ENCODE data around the gene FBXW8.

The FBXW8 gene

DNA sequence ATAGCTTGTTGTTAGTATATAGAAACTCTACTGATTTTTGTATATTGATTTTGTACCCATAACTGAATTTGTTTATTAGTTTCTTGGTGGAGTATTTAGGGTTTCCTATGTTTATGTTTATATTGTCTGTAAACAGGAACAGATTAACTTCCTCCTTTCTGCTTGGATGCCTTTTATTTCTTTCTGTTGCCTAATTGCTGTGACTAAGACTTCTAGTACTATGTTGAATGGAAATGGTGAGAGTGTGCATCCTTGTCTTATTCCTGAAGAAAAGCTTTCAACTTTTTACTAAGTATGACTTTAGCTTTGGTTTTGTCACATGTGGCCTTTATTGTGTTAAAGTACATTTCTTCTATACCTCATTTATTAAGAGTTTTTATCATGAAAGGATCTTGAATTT is 20.9 kb downstream of the FBXW8 start:
- Histone ChIP-seq H3K4me1 (ENCODE audit: control insufficient read depth, insufficient read depth, low read length) (peaks cover 4% of the 10 kb centered on the region), H3K4me3 (ENCODE audit: low read length) (no peak overlapping the region), H3K9me3 (ENCODE audit: control insufficient read depth, low read length) (no peaks in the 10 kb centered on the region)

DNA sequence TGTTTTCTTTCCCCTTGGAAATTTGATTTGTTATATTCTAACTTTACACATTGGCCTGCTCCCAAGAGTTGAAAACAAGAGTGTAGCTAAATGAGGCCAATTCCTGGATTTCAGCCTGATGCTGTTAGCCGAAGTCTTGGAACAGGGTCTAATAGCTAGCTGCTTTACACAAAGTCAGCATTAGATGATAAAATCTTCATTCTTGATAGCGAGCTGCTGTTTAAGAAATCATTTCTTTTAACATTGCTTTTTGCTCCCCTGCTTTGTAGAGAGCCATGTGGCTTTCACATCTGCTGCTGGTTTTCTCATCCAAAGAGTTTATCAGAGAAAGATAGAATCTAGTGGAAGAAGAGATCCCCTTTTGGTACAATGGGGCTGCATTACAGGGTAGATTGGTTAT is 22.3 kb downstream of the FBXW8 start:
- no peaks in the 10 kb centered on the region for H3K36me3 ChIP-seq (ENCODE audit: control insufficient read depth, insufficient read depth, low read length)
- H3K9ac ChIP-seq (ENCODE audit: low read length) = no peak overlapping the region
- H3K4me1 ChIP-seq (ENCODE audit: control insufficient read depth, insufficient read depth, low read length) = peaks cover 4% of the 10 kb centered on the region
- H3K9me3 ChIP-seq (ENCODE audit: control insufficient read depth, low read length) = no peaks in the 10 kb centered on the region
- no peaks in the 10 kb centered on the region for H3K27me3 ChIP-seq (ENCODE audit: control insufficient read depth, insufficient read depth, low read length)
- no peak overlapping the region for H3K4me3 ChIP-seq (ENCODE audit: low read length)

More for the DNA sequence above, 20.9 kb downstream of the FBXW8 start:
- Histone ChIP-seq H3K27me3 (ENCODE audit: control insufficient read depth, insufficient read depth, low read length) (no peaks in the 10 kb centered on the region), H3K9ac (ENCODE audit: low read length) (no peak overlapping the region), H3K36me3 (ENCODE audit: control insufficient read depth, insufficient read depth, low read length) (no peaks in the 10 kb centered on the region)

DNA sequence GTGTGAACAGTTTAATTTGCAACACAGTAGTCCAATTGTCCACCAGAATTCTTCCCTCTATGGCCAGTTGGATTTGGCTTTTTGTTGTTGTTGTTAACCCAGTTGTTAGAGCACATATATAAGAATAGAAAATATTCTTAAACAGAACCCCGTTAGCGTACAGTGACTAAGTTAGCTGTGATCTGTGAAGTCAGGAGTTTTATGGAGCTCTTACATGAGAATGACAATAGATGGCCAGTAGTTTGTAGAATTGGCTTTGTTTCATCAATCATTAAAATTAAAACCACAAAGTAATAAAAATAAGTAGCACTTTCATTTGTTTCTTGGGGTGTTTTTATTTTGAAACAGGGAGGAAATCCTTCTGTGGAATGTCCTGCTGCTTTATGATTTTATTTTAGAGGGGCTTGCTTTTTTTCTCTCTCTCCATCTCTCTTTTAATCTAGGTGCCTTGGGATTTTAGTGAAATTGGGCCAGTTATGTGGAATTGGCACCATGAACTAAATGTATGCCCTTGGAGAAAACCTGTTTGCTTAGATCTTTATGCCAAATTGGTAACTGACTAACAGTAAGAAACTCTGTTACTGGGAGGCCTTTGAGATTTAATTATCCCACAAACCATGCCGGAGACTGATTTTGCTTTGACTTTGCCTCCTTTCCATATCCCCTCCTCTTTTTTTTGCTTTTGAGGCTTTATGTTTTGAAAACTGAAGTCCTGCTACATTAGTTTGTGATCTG is 22.9 kb downstream of the FBXW8 start:
- H3K4me3 ChIP-seq (ENCODE audit: low read length) = no peak overlapping the region
- H3K36me3 ChIP-seq (ENCODE audit: control insufficient read depth, insufficient read depth, low read length) = no peaks in the 10 kb centered on the region
- no peak overlapping the region for H3K9ac ChIP-seq (ENCODE audit: low read length)
- H3K9me3 ChIP-seq (ENCODE audit: control insufficient read depth, low read length) = no peaks in the 10 kb centered on the region
- H3K4me1 ChIP-seq (ENCODE audit: control insufficient read depth, insufficient read depth, low read length) = peaks cover 4% of the 10 kb centered on the region
- no peaks in the 10 kb centered on the region for H3K27me3 ChIP-seq (ENCODE audit: control insufficient read depth, insufficient read depth, low read length)

DNA sequence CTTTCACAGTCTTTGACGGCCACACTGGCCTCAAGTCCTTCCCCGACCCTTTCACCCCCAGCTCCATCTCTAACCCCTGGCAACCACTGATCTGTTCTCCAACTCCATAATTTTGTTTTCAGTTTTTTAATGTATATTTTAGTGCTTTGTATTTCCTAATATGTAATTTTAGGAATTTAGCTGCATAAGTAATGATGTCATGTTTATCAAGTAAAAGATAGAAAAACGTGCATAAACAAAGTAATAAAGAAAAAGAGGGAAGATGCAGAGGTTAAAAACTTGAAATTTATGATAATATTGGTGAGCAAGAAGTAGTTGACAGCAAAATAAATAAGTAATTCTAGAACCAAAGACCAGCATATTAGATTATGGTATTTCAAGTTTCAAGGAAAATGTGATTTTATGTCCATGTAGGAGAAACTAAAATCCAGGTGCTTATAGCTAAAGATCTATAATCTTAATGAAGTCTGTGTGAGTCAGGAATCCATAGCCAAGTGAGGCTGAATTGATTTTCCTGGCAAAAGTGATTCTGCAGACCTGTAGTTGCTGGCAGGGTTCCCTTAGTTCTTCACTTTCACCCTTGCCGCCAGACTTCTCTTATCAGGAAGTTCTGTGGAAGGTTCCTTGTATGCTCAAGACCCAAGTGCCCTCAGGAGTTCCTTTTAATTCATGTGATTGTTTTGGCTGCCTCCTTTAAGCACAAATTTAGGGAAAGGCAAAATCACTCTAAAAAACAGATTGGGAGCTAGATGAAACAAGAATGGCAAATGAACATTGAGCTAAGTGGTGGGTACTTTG is 24.4 kb downstream of the FBXW8 start:
- no peaks in the 10 kb centered on the region for H3K9me3 ChIP-seq (ENCODE audit: control insufficient read depth, low read length)
- no peaks in the 10 kb centered on the region for H3K36me3 ChIP-seq (ENCODE audit: control insufficient read depth, insufficient read depth, low read length)
- no peak overlapping the region for H3K4me3 ChIP-seq (ENCODE audit: low read length)
- peaks cover 4% of the 10 kb centered on the region for H3K4me1 ChIP-seq (ENCODE audit: control insufficient read depth, insufficient read depth, low read length)
- no peaks in the 10 kb centered on the region for H3K27me3 ChIP-seq (ENCODE audit: control insufficient read depth, insufficient read depth, low read length)
- H3K9ac ChIP-seq (ENCODE audit: low read length) = no peak overlapping the region

DNA sequence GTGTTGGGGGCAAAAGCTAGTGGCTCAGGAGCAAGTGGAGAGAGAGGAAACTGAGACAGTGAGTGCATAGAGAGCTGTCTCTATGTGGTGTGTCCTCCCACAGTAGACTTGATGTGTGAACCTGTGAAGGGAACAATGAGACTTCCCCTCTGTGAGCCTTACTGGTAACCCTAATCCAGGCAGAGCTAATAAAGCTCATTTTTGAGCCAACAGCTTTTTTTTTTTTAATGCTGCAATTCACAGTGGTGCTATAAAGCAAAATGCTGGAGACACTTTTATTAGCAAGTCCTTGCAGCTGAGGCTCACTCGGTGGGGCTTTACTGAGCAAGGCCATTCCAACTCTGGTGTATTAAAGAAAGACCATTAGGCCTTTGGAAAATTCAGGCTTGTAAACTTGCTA is 26.9 kb downstream of the FBXW8 start:
- Histone ChIP-seq H3K27me3 (ENCODE audit: control insufficient read depth, insufficient read depth, low read length) (no peaks in the 10 kb centered on the region), H3K36me3 (ENCODE audit: control insufficient read depth, insufficient read depth, low read length) (no peaks in the 10 kb centered on the region), H3K9ac (ENCODE audit: low read length) (no peak overlapping the region), H3K9me3 (ENCODE audit: control insufficient read depth, low read length) (no peaks in the 10 kb centered on the region), H3K4me3 (ENCODE audit: low read length) (no peak overlapping the region), H3K4me1 (ENCODE audit: control insufficient read depth, insufficient read depth, low read length) (peaks cover 4% of the 10 kb centered on the region)

DNA sequence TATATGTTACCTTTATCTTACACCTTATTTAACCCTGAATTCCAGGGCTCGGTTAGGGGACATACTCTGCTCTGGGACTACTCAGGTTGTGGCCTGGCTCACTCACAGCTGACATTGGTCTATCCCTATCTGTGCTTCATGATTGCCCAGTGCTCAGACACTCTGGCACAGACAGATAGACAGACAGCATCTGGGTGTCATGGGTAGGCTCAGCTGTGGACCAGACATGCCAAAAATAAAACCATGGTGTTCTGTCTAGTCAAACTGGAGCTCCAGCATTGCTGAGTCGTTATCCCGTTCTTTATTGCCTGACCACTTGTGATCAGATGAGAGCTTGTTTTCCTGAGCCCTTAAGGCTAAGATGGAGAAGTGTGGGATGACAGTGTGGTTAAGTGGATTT is 29.0 kb downstream of the FBXW8 start:
- Histone ChIP-seq H3K36me3 (ENCODE audit: control insufficient read depth, insufficient read depth, low read length) (no peaks in the 10 kb centered on the region), H3K27me3 (ENCODE audit: control insufficient read depth, insufficient read depth, low read length) (no peaks in the 10 kb centered on the region), H3K4me1 (ENCODE audit: control insufficient read depth, insufficient read depth, low read length) (peaks cover 4% of the 10 kb centered on the region), H3K9me3 (ENCODE audit: control insufficient read depth, low read length) (no peaks in the 10 kb centered on the region), H3K4me3 (ENCODE audit: low read length) (no peak overlapping the region), H3K9ac (ENCODE audit: low read length) (no peak overlapping the region)

DNA sequence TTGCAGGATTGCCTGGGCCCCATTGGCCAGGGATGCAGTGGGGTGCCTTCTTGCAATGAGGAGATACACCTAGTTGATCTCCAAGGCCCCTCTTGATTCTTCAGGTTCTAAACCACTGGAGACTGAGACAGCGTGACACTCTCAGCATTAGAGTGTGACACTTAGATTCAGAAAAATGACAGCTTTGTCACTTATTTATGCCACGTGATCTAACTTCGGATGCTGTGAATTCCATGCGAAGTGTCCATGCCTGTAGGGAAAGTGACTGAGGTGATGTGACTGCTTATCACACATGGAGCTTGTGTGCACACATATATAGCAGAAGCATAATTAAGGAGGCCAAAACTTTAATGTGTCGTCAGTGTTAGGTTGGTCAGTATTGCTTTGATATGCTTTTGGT is 30.4 kb downstream of the FBXW8 start:
- no peak overlapping the region for H3K9ac ChIP-seq (ENCODE audit: low read length)
- no peaks in the 10 kb centered on the region for H3K36me3 ChIP-seq (ENCODE audit: control insufficient read depth, insufficient read depth, low read length)

DNA sequence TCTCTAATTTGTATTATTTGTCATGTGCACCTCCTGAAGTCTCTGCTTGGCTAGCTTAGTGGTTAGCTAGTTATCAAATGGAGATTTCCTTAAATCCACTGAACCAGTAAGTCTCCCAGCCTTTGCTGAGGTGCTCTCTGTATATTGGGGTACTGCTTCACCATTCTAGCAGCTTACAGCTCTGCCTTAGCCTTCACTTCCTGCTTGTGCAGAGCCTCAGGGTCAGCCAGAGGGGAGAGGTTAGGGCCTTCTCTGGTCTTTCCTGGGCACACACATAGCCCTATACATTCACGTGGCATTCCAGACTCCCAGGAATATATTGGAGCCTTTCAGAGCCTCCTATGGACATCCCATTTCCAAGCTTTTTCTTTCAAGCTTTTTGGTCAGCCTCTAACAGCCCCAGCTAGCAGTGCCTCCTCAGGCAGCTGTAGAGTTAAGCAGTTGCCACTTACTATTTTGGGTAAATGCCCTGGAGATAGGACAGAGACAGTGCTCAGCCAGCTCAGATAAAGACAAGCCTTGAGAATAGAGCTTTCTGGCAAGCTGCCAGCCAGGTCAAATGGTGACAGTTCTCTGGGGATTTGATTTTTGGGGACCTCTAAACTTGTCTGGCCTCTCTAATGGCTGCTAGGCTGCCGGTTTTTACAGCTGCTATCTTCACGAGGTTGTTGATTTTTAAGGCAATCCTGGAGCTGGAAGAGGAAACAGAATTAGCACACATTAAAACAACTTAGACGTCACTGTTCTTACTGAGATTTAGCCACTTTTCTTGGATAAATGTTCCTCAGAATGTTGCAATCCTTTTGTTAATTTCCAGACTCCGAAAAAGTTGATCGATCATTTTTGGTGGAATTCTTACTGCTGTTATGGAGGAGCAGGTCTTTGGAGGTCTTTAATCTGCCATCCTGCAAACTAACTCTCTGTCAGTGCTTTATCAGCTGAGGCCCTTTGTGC is 32.9 kb downstream of the FBXW8 start:
- Histone ChIP-seq H3K9me3 (ENCODE audit: control insufficient read depth, low read length) (no peaks in the 10 kb centered on the region), H3K4me3 (ENCODE audit: low read length) (no peak overlapping the region), H3K4me1 (ENCODE audit: control insufficient read depth, insufficient read depth, low read length) (no peaks in the 10 kb centered on the region), H3K36me3 (ENCODE audit: control insufficient read depth, insufficient read depth, low read length) (no peaks in the 10 kb centered on the region), H3K9ac (ENCODE audit: low read length) (no peak overlapping the region), H3K27me3 (ENCODE audit: control insufficient read depth, insufficient read depth, low read length) (no peaks in the 10 kb centered on the region)

More for the DNA sequence above, 30.4 kb downstream of the FBXW8 start:
- H3K27me3 ChIP-seq (ENCODE audit: control insufficient read depth, insufficient read depth, low read length) = no peaks in the 10 kb centered on the region
- no peak overlapping the region for H3K4me3 ChIP-seq (ENCODE audit: low read length)
- H3K4me1 ChIP-seq (ENCODE audit: control insufficient read depth, insufficient read depth, low read length) = no peaks in the 10 kb centered on the region
- H3K9me3 ChIP-seq (ENCODE audit: control insufficient read depth, low read length) = no peaks in the 10 kb centered on the region

DNA sequence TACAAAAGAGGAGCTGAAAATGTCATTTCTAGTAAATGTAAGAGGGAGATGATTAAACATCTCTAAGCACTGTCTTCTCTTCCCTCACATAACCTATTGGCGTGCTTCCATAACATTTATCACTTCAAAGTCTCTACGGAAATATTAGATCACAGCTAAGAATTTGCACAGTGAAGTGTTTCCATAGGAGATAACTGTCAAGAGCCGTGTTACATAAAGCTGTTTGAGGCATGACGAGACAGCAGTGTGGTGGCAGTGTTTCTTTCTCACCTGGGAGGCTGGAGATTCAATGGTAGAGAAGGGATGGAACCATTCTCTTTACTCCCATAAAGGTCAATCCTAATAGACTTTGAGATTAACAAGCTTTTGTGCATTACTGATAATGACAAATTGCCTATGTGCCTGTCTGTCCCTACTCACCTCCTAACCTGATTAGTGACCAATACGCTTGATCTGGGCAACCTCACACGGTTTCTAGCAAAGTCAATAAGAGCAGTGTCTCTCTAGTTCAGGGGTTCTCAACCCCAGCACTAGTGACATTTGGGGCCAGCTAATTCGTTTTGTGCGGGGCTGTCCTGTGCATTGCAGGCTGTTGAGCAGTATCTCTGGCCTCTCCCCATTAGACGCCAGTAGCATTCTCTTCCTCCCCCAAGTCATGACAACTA is 35.3 kb downstream of the FBXW8 start:
- no peaks in the 10 kb centered on the region for H3K36me3 ChIP-seq (ENCODE audit: control insufficient read depth, insufficient read depth, low read length)

DNA sequence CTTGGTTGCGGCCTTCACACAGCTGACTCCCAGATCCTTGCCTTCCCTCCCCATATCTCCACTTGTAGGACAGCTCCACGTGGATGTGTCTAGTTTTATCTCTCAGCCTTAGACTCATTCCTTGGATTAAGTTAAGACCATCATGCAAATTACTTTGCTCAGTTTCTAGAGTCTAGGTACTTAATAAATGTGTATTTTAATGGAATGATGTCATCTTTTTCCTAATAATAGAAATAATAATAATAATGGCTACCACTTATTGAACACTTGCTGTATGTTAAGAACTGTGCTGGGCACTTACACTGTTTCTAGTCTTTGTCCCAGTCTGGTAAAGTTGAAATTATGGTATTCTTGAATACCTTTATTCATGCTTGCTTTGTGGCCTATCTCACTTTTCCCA is 37.5 kb downstream of the FBXW8 start:
- Histone ChIP-seq H3K9me3 (ENCODE audit: control insufficient read depth, low read length) (no peaks in the 10 kb centered on the region), H3K4me3 (ENCODE audit: low read length) (no peak overlapping the region), H3K4me1 (ENCODE audit: control insufficient read depth, insufficient read depth, low read length) (no peaks in the 10 kb centered on the region), H3K27me3 (ENCODE audit: control insufficient read depth, insufficient read depth, low read length) (no peaks in the 10 kb centered on the region), H3K36me3 (ENCODE audit: control insufficient read depth, insufficient read depth, low read length) (no peaks in the 10 kb centered on the region), H3K9ac (ENCODE audit: low read length) (no peak overlapping the region)

More for the DNA sequence above, 35.3 kb downstream of the FBXW8 start:
- no peak overlapping the region for H3K9ac ChIP-seq (ENCODE audit: low read length)
- no peaks in the 10 kb centered on the region for H3K9me3 ChIP-seq (ENCODE audit: control insufficient read depth, low read length)
- no peak overlapping the region for H3K4me3 ChIP-seq (ENCODE audit: low read length)
- no peaks in the 10 kb centered on the region for H3K4me1 ChIP-seq (ENCODE audit: control insufficient read depth, insufficient read depth, low read length)
- no peaks in the 10 kb centered on the region for H3K27me3 ChIP-seq (ENCODE audit: control insufficient read depth, insufficient read depth, low read length)

DNA sequence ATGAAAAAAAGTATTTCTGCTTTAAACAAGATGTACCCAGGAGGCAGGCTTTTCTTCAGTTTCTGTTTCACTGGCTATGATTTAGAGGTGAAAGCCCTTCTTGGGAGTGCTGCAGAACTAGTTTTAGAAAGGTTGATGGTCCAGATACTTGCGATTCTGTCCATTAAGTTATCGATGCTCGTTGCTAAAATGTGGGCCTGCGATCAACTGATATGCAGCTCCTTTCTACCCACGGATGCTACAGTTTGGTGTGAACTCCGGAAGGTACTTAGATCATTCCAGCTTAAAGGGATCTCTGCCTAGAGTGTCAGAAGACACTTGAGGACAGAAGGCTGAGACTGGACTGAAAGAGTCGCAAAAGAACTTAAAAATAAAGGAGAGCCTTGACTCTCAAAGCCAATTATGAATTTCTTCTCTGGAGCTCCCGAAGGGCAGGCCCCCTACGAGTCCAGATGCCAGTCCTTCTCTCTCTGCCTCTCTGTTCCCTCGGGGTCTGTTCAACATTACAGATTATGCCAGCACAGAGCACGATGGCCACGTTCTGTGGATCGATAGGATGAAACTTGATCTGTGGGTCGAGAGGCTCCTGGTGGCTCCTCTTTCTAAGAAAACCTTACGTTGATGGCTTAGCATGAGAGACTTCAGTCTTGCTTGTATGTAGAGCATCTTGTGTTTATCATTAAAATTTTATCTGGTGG is 40.0 kb downstream of the FBXW8 start:
- Histone ChIP-seq H3K27me3 (ENCODE audit: control insufficient read depth, insufficient read depth, low read length) (no peaks in the 10 kb centered on the region), H3K36me3 (ENCODE audit: control insufficient read depth, insufficient read depth, low read length) (no peaks in the 10 kb centered on the region), H3K4me1 (ENCODE audit: control insufficient read depth, insufficient read depth, low read length) (no peaks in the 10 kb centered on the region), H3K9me3 (ENCODE audit: control insufficient read depth, low read length) (no peaks in the 10 kb centered on the region), H3K9ac (ENCODE audit: low read length) (no peak overlapping the region), H3K4me3 (ENCODE audit: low read length) (no peak overlapping the region)
